H1 (cell line): Measurements from ENCODE around the gene SUSD1. TPM values are rescaled to one million over a fixed set of nuclear protein-coding genes. Genes with fewer than 3 reads are reported as not detected.

ENCODE experiments used
- ASH2L ChIP-seq: fragments of 200-600, 300-600 bp; sonication (generic); IDR thresholded peaks from one replicate; pipeline ENCODE4 v1.7.1; 2017; ENCODE audit warnings: low read length
- BCL11A ChIP-seq, 2 experiments: IDR thresholded peaks; one replicate each; pipeline ENCODE4 v1.6.1; 2011; ENCODE audit warnings: low read depth in 2 of 2, low read length in 2 of 2, mild to moderate bottlenecking in 2 of 2
- CHD7 ChIP-seq: fragments of 300-600 bp; sonication (generic); IDR thresholded peaks from 2 replicates; pipeline ENCODE4 v1.7.1; 2012; ENCODE audit warnings: low read length, moderate library complexity, mild to moderate bottlenecking, inconsistent platforms; ENCODE audit not compliant: insufficient replicate concordance
- CREB1 ChIP-seq: IDR thresholded peaks from 2 replicates; pipeline ENCODE4 v1.6.1; 2012; ENCODE audit warnings: inconsistent platforms
- HDAC2 ChIP-seq, 2 experiments: fragments of 300-600 bp in 1 of 2; sonication (generic) in 1 of 2; IDR thresholded peaks; 2 replicates each; pipeline ENCODE4 v1.6.1; 2011 to 2012; ENCODE audit warnings: low read depth in 2 of 2, low read length in 2 of 2, mild to moderate bottlenecking in 2 of 2, moderate library complexity in 2 of 2, borderline replicate concordance in 1 of 2, inconsistent platforms in 1 of 2
- HDAC6 ChIP-seq: IDR thresholded peaks from one replicate; pipeline ENCODE4 v1.7.1; 2012; ENCODE audit warnings: low read depth, mild to moderate bottlenecking, inconsistent platforms, low read length, moderate library complexity
- JUND ChIP-seq: IDR thresholded peaks from 2 replicates; pipeline ENCODE4 v1.6.1; 2011; ENCODE audit warnings: mild to moderate bottlenecking, improper control_type of control experiment, low read length
- NANOG ChIP-seq: IDR thresholded peaks from 2 replicates; pipeline ENCODE4 v1.6.1; 2011; ENCODE audit warnings: low read length, low read depth, mild to moderate bottlenecking, inconsistent platforms; ENCODE audit not compliant: insufficient read depth, poor library complexity, severe bottlenecking
- RXRA ChIP-seq: IDR thresholded peaks from 2 replicates; pipeline ENCODE4 v1.6.1; 2011; ENCODE audit warnings: low read depth, mild to moderate bottlenecking, low read length, moderate library complexity; ENCODE audit not compliant: insufficient read depth
- SP1 ChIP-seq: IDR thresholded peaks from 2 replicates; pipeline ENCODE4 v1.6.1; 2011; ENCODE audit warnings: low read depth, low read length
- polyA plus RNA-seq, 7 experiments: library from polyadenylated mRNA; depleted of rRNA in 3 of 7; stranded (reverse) in 5 of 7; unstranded in 2 of 7; fragments of >200 nt in 5 of 7; fragments of 200-250 nt in 2 of 7; gene quantifications; 1 replicate in 5 of 7; 2 replicates in 1 of 7; 4 replicates in 1 of 7; pipeline versions ENCODE4 v1.2.1 to v1.2.3, GENCODE V29; 2011 to 2013; ENCODE audit warnings: missing spikeins in 2 of 7, mixed read lengths in 2 of 7
- total RNA-seq: library from RNA; stranded (reverse); fragmentation: NEBNext Ultra II Directional; extraction: Animal tissue kit (Norgen Biotek cat#: 25700); gene quantifications from 2 replicates; pipeline ENCODE4 v1.2.1, GENCODE V29; 2021

SUSD1 gene
- total and polyA plus RNA-seq, 2 of the 8 experiments (the other 6 are each of a cell fraction or from before 2014, with no cell fraction given), result 2.8 to 7.2 TPM

- TF ChIP-seq CHD7, result peak; percentile 65
- TF ChIP-seq JUND, result peak; percentile 12; the same call in 1 of the 2 replicates
- TF ChIP-seq RXRA, result no peak
- peak; percentile 40 for TF ChIP-seq ASH2L
- peak; percentile 54; the same call in 1 of the 2 replicates for TF ChIP-seq CREB1
- TF ChIP-seq SP1, result peak; percentile 55; the same call in 1 of the 2 replicates
- no peak for TF ChIP-seq HDAC6
- TF ChIP-seq NANOG, result peak; percentile 52
- no peak for TF ChIP-seq BCL11A (IDR thresholded peaks at IDR 0.05; ENCODE audit: low read depth in 2 of 2, low read length in 2 of 2)
- 0 out of 4 replicates have a peak, but pooled peaks have one; percentile 21 to 47 for TF ChIP-seq HDAC2 (IDR thresholded peaks at IDR 0.05; ENCODE audit: borderline replicate concordance in 1 of 2, low read depth in 2 of 2, low read length in 2 of 2)
Measured at GRCh38 chr9:112041536-112042243, 133.4 kb downstream of the SUSD1 start (continued).
